ENCODE results near the gene NSG1. TPM values are rescaled to one million over a fixed set of nuclear protein-coding genes. Genes with fewer than 3 reads are reported as not detected.
"Not testable (repeated sequence)": the region's sequence is repeated elsewhere in the genome, so short reads cannot be mapped to it uniquely, and the experiment has no call there.

The NSG1 gene
- total and polyA plus RNA-seq, 4 experiments from 2014 or later, result 48.8 to 82.6 (median 75.0) TPM

DNA sequence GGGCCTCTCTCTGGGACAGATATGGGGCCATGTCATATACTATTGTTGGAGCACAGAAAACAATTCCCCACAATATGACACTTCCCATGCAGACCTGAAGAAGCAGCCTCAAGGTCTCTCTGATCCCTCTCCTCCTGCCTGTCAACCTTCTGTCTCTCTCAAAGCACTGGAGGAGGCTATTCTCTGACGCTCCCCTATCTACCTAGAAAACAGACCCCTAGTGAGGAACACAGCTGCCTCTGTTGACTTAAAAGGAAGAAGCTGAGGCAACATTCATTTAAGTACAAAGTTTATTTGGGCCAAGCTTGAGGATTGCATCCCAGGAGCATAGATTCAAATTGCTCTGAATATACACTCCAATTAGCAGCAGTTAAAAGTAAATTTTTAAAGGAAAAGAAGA is 39.3 kb upstream of the NSG1 start:
- ChIA-PET POLR2A (ENCODE audit: partially characterized antibody) (interaction anchor here (1.2 to 2.5 kb wide), 4 partner anchors 39 to 100 kb away, joined by 3 to 15 read pairs (median 6); partner anchors contain the start of genes NSG1 and TMEM128), CTCF (ENCODE audit: partially characterized antibody) (interaction anchor here (1.0 kb wide), 1 partner anchor 15 kb away, joined by 3 read pairs; no protein-coding TSS in a partner anchor)
- no peak overlapping the region for H3K4me3 ChIP-seq (ENCODE audit: low read length in 2 of 2)
- no peak overlapping the region for H3K27ac ChIP-seq (ENCODE audit: low read depth, low read length)
- no peak for DNase-seq
- Mint-ChIP-seq H3K27me3 (no peaks in the 10 kb centered on the region), H3K4me3 (peak overlapping the region in 3 of 8 donors; percentile 12 to 61 (median 41)), H3K9me3 (peaks cover 0 to 20% (median 8%) of the 10 kb centered on the region in 8 donors), H3K36me3 (peaks cover 0 to 5% of the 10 kb centered on the region in 2 donors), H3K4me1 (peaks cover 6 to 33% (median 27%) of the 10 kb centered on the region in 4 donors), H3K27ac (peak overlapping the region in 5 of 7 donors; percentile 0 to 94 (median 73))
- intact Hi-C loops (cut with micrococcal nuclease), result no loop called here
- peaks cover 21% of the 10 kb centered on the region for H3K4me1 ChIP-seq (ENCODE audit: insufficient read depth, low read length)
- H3K9me3 ChIP-seq (ENCODE audit: control insufficient read depth in 1 of 2, low read length in 2 of 2), result no peaks in the 10 kb centered on the region
- no peaks in the 10 kb centered on the region for H3K36me3 ChIP-seq (ENCODE audit: insufficient read depth, low read length)
- no peaks in the 10 kb centered on the region for H3K27me3 ChIP-seq (ENCODE audit: insufficient read depth, low read length)

DNA sequence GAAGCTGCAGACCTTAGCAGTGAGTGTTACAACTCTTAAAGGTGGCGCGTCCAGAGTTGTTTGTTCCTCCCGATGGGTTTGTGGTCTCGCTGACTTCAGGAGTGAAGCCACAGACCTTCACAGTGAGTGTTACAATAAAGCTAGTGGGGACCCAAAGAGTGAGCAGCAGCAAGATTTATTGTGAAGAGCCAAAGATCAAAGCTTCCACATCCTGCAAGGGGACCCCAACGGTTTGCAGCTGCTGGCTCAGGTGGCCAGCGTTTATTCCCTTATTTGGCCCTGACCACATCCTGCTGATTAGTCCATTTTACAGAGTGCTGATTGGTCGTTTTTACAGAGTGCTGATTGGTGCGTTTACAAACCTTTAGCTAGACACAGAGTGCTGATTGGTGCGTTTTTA is 38.3 kb upstream of the NSG1 start:
- not testable (repeated sequence) for H3K4me3 ChIP-seq (ENCODE audit: low read length in 2 of 2); H3K27me3 ChIP-seq (ENCODE audit: insufficient read depth, low read length); H3K9me3 ChIP-seq (ENCODE audit: control insufficient read depth in 1 of 2, low read length in 2 of 2); H3K27ac ChIP-seq (ENCODE audit: low read depth, low read length); H3K27me3 Mint-ChIP-seq; H3K36me3 Mint-ChIP-seq; H3K36me3 ChIP-seq (ENCODE audit: insufficient read depth, low read length)
- peaks cover 6 to 29% (median 25%) of the 10 kb centered on the region in 4 donors for H3K4me1 Mint-ChIP-seq
- intact Hi-C loops (cut with micrococcal nuclease), result loop anchor here (1.0 kb wide), 1 partner anchor 38 kb away; no protein-coding TSS in a partner anchor
- POLR2A ChIA-PET (ENCODE audit: partially characterized antibody), result interaction anchor here (0.6 to 2.5 kb wide), 8 partner anchors 13 to 114 kb away, joined by 3 to 15 read pairs (median 8); partner anchors contain the start of genes NSG1 and TMEM128
- peak overlapping the region; percentile 58 to 94 (median 77) for H3K27ac Mint-ChIP-seq
- CTCF ChIA-PET (ENCODE audit: partially characterized antibody), result interaction anchor here (0.7 to 1.1 kb wide), 3 partner anchors 13 to 97 kb away, joined by 3 read pairs; no protein-coding TSS in a partner anchor
- peak overlapping the region in 7 of 8 donors; percentile 0 to 75 (median 64) for H3K4me3 Mint-ChIP-seq
- DNase-seq, result peak; percentile 53 to 78 (median 59)
- peaks cover 21% of the 10 kb centered on the region for H3K4me1 ChIP-seq (ENCODE audit: insufficient read depth, low read length)
- peaks cover 0 to 20% (median 8%) of the 10 kb centered on the region in 8 donors for H3K9me3 Mint-ChIP-seq

DNA sequence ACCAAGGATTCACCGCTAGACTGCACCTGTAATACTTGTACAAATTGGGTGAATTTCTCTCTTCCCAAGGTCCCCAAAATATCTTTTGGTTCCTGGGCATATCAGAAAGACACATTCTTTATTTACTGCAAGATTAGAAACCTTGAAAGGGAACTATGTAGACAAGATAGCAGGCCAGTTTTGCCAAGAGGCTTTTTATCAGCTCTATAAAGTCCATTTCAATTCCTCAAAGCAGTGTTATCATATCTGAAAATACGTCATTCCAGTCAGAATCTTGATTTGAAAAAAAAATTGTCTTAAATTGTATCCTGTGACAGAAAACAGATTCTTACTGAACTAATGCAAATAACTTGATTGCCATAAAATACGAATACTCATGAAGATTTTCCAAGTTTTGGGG is 37.0 kb upstream of the NSG1 start:
- no peaks in the 10 kb centered on the region for H3K9me3 ChIP-seq (ENCODE audit: control insufficient read depth in 1 of 2, low read length in 2 of 2)
- no peak overlapping the region for H3K4me3 ChIP-seq (ENCODE audit: low read length in 2 of 2)
- no peak for DNase-seq
- Mint-ChIP-seq H3K9me3 (peaks cover 0 to 20% (median 8%) of the 10 kb centered on the region in 8 donors), H3K27me3 (peaks cover 0 to 2% of the 10 kb centered on the region in 2 donors), H3K36me3 (peaks cover 0 to 5% of the 10 kb centered on the region in 2 donors), H3K27ac (no peak overlapping the region), H3K4me1 (peaks cover 6 to 29% (median 25%) of the 10 kb centered on the region in 4 donors), H3K4me3 (no peak overlapping the region)
- CTCF ChIA-PET (ENCODE audit: partially characterized antibody), result no interaction called here
- H3K4me1 ChIP-seq (ENCODE audit: insufficient read depth, low read length), result peaks cover 21% of the 10 kb centered on the region
- no peaks in the 10 kb centered on the region for H3K27me3 ChIP-seq (ENCODE audit: insufficient read depth, low read length)
- intact Hi-C loops (cut with micrococcal nuclease), result no loop called here
- POLR2A ChIA-PET (ENCODE audit: partially characterized antibody), result no interaction called here
- H3K36me3 ChIP-seq (ENCODE audit: insufficient read depth, low read length), result no peaks in the 10 kb centered on the region
- H3K27ac ChIP-seq (ENCODE audit: low read depth, low read length), result no peak overlapping the region

DNA sequence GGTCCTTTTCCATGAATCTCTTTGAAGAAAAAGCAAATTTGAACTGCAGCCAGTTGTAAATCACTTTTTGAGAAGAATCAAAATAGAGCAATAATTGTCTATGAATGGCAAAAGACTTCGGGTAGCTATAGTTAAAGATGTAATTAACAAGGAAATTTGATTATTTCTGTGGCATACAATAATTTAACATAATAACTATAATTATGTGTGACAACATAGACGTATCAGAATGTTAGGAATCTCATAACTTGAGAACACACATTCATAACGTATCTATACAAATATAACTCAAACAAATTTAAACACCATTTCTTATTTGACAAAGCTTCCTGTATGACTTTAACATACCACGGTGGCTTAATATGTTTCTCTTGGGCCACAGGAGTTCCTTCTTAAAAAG is 36.0 kb upstream of the NSG1 start:
- peaks cover 0 to 20% (median 8%) of the 10 kb centered on the region in 8 donors for H3K9me3 Mint-ChIP-seq
- ChIA-PET POLR2A (ENCODE audit: partially characterized antibody) (no interaction called here), CTCF (ENCODE audit: partially characterized antibody) (no interaction called here)
- H3K4me1 Mint-ChIP-seq, result peaks cover 6 to 29% (median 25%) of the 10 kb centered on the region in 4 donors
- peaks cover 0 to 3% of the 10 kb centered on the region in 2 donors for H3K27me3 Mint-ChIP-seq
- Histone ChIP-seq H3K36me3 (ENCODE audit: insufficient read depth, low read length) (no peaks in the 10 kb centered on the region), H3K27ac (ENCODE audit: low read depth, low read length) (no peak overlapping the region), H3K4me1 (ENCODE audit: insufficient read depth, low read length) (peaks cover 21% of the 10 kb centered on the region), H3K9me3 (ENCODE audit: control insufficient read depth in 1 of 2, low read length in 2 of 2) (no peaks in the 10 kb centered on the region), H3K27me3 (ENCODE audit: insufficient read depth, low read length) (no peaks in the 10 kb centered on the region), H3K4me3 (ENCODE audit: low read length in 2 of 2) (no peak overlapping the region)
- H3K36me3 Mint-ChIP-seq, result peaks cover 0 to 5% of the 10 kb centered on the region in 2 donors
- H3K27ac Mint-ChIP-seq, result no peak overlapping the region
- no peak overlapping the region for H3K4me3 Mint-ChIP-seq
- intact Hi-C loops (cut with micrococcal nuclease), result no loop called here
- no peak for DNase-seq

DNA sequence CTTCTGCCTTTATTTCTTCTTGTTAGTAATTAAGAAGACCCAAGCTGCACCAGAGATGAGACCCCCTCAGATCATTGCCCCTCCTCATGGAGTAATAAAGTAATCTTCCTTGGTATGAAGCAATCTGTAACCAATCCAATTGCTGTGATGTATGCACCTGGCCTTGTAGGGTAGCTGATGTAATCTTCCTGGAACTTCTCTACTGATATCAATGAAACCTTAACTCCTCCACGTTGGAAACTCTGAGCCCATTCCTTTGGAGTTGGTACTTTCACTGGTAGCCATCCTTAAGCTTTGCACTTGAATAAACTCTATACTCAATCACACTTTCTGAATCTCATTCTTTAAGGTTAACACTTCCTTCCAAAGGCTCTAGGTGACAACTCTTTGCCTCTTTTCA is 31.6 kb upstream of the NSG1 start:
- ChIA-PET CTCF (ENCODE audit: partially characterized antibody) (interaction anchor here (1.3 kb wide), 1 partner anchor 95 kb away, joined by 3 read pairs; no protein-coding TSS in a partner anchor), POLR2A (ENCODE audit: partially characterized antibody) (no interaction called here)
- H3K27me3 ChIP-seq (ENCODE audit: insufficient read depth, low read length), result no peaks in the 10 kb centered on the region

DNA sequence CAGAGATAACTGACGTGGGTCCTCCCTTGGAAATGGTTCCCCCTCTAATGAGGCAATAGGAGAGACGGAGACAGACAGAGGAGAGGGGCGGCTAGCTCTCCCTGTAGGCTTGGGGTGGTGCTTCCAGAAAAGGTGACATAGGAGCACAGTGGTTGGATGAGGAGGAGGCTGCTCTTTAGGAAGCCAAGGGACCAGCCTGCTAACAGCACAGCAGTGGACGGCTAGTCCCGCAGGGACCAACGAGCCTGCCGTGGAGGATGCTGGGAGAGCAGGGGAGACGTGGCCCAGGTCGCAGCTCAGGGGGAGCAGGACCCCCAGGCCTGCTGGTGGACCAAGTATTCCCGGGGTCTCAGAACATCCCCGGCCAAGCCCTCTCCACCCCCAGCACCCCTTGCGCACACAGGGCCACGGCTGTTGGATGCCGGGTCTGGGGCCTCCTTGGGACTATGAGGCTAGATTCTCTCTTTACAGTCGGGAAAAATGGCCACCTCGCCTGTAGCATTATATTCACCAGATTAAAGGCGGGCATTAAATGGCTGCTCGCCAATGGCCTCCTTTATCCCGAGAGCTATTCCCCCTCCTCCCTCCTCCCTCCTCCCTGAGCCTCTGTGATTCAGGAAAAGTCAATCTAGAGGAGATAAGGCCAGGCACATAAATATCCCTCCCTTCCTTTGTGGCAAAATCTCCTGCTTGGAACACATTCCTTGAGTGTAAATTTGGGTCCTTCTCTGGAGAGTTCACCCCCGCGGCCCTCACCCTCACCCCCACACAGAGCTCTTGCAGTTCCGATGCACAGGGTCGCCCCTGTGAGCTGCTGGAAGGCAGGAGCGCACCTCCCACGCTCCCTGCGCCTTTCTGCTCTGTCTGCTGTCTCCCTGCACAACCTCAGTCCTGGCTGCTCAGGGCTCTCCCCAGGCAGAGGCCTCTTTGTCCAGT is 30.5 kb upstream of the NSG1 start:
- CTCF ChIA-PET (ENCODE audit: partially characterized antibody), result no interaction called here

More for the DNA sequence above, 31.6 kb upstream of the NSG1 start:
- Histone ChIP-seq H3K4me3 (ENCODE audit: low read length in 2 of 2) (no peak overlapping the region), H3K27ac (ENCODE audit: low read depth, low read length) (no peak overlapping the region), H3K9me3 (ENCODE audit: control insufficient read depth in 1 of 2, low read length in 2 of 2) (no peaks in the 10 kb centered on the region), H3K4me1 (ENCODE audit: insufficient read depth, low read length) (no peaks in the 10 kb centered on the region), H3K36me3 (ENCODE audit: insufficient read depth, low read length) (no peaks in the 10 kb centered on the region)
- intact Hi-C loops (cut with micrococcal nuclease), result no loop called here
- H3K9me3 Mint-ChIP-seq, result peaks cover 0 to 2% (median 0%) of the 10 kb centered on the region in 8 donors
- DNase-seq, result no peak
- no peaks in the 10 kb centered on the region for H3K36me3 Mint-ChIP-seq
- peaks cover 3 to 6% of the 10 kb centered on the region in 2 donors for H3K27me3 Mint-ChIP-seq
- H3K4me3 Mint-ChIP-seq, result no peak overlapping the region
- no peaks in the 10 kb centered on the region for H3K4me1 Mint-ChIP-seq
- no peak overlapping the region for H3K27ac Mint-ChIP-seq

More for the DNA sequence above, 30.5 kb upstream of the NSG1 start:
- no peak overlapping the region for H3K27ac Mint-ChIP-seq
- no peaks in the 10 kb centered on the region for H3K4me1 Mint-ChIP-seq
- no peaks in the 10 kb centered on the region for H3K36me3 ChIP-seq (ENCODE audit: insufficient read depth, low read length)
- intact Hi-C loops (cut with micrococcal nuclease), result no loop called here
- DNase-seq, result no peak
- no peaks in the 10 kb centered on the region for H3K4me1 ChIP-seq (ENCODE audit: insufficient read depth, low read length)
- H3K27ac ChIP-seq (ENCODE audit: low read depth, low read length), result no peak overlapping the region
- no peaks in the 10 kb centered on the region for H3K36me3 Mint-ChIP-seq
- H3K4me3 ChIP-seq (ENCODE audit: low read length in 2 of 2), result no peak overlapping the region
- POLR2A ChIA-PET (ENCODE audit: partially characterized antibody), result no interaction called here
- H3K4me3 Mint-ChIP-seq, result no peak overlapping the region
- no peaks in the 10 kb centered on the region for H3K9me3 Mint-ChIP-seq
- H3K9me3 ChIP-seq (ENCODE audit: control insufficient read depth in 1 of 2, low read length in 2 of 2), result no peaks in the 10 kb centered on the region
- peaks cover 8 to 10% of the 10 kb centered on the region in 2 donors for H3K27me3 Mint-ChIP-seq
- no peaks in the 10 kb centered on the region for H3K27me3 ChIP-seq (ENCODE audit: insufficient read depth, low read length)
